Heart left ventricle (tissue), 13 donors: Measurements from ENCODE around the gene PTHLH.

Experiments used
- POLR2A ChIP-seq, 2 donors: fragments of 450-650 bp; IDR thresholded peaks; one replicate each; pipeline ENCODE4 v1.6.1; 2017; ENCODE audit warnings: antibody characterized with exemption in 2 of 2, mild to moderate bottlenecking in 2 of 2, moderate library complexity in 2 of 2
- TF ChIP-seq, protein P1 (sequence below), 12 donors: fragments of 200-600 bp; sonication (generic) in 4 of 12; IDR thresholded peaks; one replicate each; pipeline versions ENCODE4 v1.5.0 to v1.8.0; 2018 to 2022; ENCODE audit warnings: antibody characterized with exemption in 12 of 12, mild to moderate bottlenecking in 5 of 12
- donor health status: ischemic (EF 13 %, LVEDD 7.1; RV severe dilation, severe dysfunction).
- donor health status: DM: no; HTN: yes; CAD: no.
- donor health status: DM: no; HTN: no; CAD: no.
- donor health status: ischemic (EF 25% LVEDD 6.9; RV normal size, moderate dysfunction).
- donor health status: ischemic (EF 25% LVEDD 5.7; RV mildly dilated, moderate dysfunction).
- donor health status: ischemic (EF 35%, LVEDD 5.7; RV mildly dilated, moderate dysfunction).
- donor health status: nonischemic (EF 11% LVEDD 7.7; RV severe dilation, severe dysfunction).
- donor health status: DM: yes; HTN: yes; CAD: no.
- donor health status: PGD.
- donor health status: ischemic (EF 29% LVEDD 5.4; RV normal size, mild dysfunction).
- donor health status: nonischemic (EF 23%, LVEDD 6.1; RV moderate dilation, normal function).

GRCh38 chr12:27984275-27984674 is 11.7 kb upstream of the PTHLH start:
- TF ChIP-seq, protein P1, sequence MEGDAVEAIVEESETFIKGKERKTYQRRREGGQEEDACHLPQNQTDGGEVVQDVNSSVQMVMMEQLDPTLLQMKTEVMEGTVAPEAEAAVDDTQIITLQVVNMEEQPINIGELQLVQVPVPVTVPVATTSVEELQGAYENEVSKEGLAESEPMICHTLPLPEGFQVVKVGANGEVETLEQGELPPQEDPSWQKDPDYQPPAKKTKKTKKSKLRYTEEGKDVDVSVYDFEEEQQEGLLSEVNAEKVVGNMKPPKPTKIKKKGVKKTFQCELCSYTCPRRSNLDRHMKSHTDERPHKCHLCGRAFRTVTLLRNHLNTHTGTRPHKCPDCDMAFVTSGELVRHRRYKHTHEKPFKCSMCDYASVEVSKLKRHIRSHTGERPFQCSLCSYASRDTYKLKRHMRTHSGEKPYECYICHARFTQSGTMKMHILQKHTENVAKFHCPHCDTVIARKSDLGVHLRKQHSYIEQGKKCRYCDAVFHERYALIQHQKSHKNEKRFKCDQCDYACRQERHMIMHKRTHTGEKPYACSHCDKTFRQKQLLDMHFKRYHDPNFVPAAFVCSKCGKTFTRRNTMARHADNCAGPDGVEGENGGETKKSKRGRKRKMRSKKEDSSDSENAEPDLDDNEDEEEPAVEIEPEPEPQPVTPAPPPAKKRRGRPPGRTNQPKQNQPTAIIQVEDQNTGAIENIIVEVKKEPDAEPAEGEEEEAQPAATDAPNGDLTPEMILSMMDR (IDR thresholded peaks at IDR 0.05): no peak
- TF ChIP-seq POLR2A (IDR thresholded peaks at IDR 0.05): no peak
